Fibroblast of lung (primary cell): ENCODE measurements around the gene PELI3.

Experiments
- CTCF ChIP-seq, 2 donors: IDR thresholded peaks in 1 of 2; conservative IDR thresholded peaks in 1 of 2; 1 replicate in 1 of 2; 2 replicates in 1 of 2; pipeline ENCODE4 v1.5.1; 2011 to 2012; ENCODE audit warnings: low read length in 2 of 2, control low read depth in 1 of 2, inconsistent platforms in 1 of 2, low read depth in 1 of 2, mild to moderate bottlenecking in 1 of 2
- EZH2 ChIP-seq: IDR thresholded peaks from 2 replicates; pipeline ENCODE4 v1.5.1; 2012; ENCODE audit warnings: low read length, control low read depth, mild to moderate bottlenecking; ENCODE audit errors: missing control alignments

GRCh38 chr11:66432597-66432996, 34.1 kb upstream of the PELI3 start:
- TF ChIP-seq CTCF (conservative IDR thresholded peaks at IDR 0.05 in 1 of 2, IDR thresholded peaks at IDR 0.05 in 1 of 2; ENCODE audit: low read depth in 1 of 2, low read length in 2 of 2) = no peak
- no peak for TF ChIP-seq EZH2
